Activated naive CD8-positive, alpha-beta T cell treated with anti-CD3 and anti-CD28 coated beads, Interleukin-2, amount 10 ng/mL, durations not matched to agents 7 days and 5 days (primary cell): ENCODE measurements around the gene POU2AF3. TPM values are rescaled to one million over a fixed set of nuclear protein-coding genes. Genes with fewer than 3 reads are reported as not detected.
"Not testable (repeated sequence)": the region's sequence is repeated elsewhere in the genome, so short reads cannot be mapped to it uniquely, and the experiment has no call there.

Experiments used
- ATAC-seq: fragments of 150-1000 bp; cut with Tn5 transposase; one replicate; pipeline ENCODE4 v1.10.0; 2021; ENCODE audit warnings: low read depth, moderate library complexity
- POLR2A ChIA-PET: fragments of 350-600 bp; sonication (Branson Sonifier 250); formaldehyde crosslinking; loops from one replicate; lab custom pipeline; 2021; ENCODE audit warnings: antibody characterized with exemption; lab: Charles Lee
- DNase-seq: peaks from one replicate; pipeline ENCODE4 v3.0.0; 2021
- H3K27ac Mint-ChIP-seq: one replicate; pipeline ENCODE4 v1.8.0; 2022; ENCODE audit warnings: mild to moderate bottlenecking, mixed read lengths
- H3K27me3 Mint-ChIP-seq: one replicate; pipeline ENCODE4 v1.8.0; 2022; ENCODE audit warnings: mild to moderate bottlenecking, moderate library complexity, mixed read lengths
- H3K36me3 Mint-ChIP-seq: one replicate; pipeline ENCODE4 v1.8.0; 2021; ENCODE audit warnings: mild to moderate bottlenecking, mixed read lengths
- H3K4me1 Mint-ChIP-seq: one replicate; pipeline ENCODE4 v1.8.0; 2021; ENCODE audit warnings: mixed read lengths
- H3K4me3 Mint-ChIP-seq: one replicate; pipeline ENCODE4 v1.8.0; 2022; ENCODE audit warnings: mild to moderate bottlenecking, moderate library complexity, mixed read lengths
- H3K9me3 Mint-ChIP-seq: one replicate; pipeline ENCODE4 v1.8.0; 2021; ENCODE audit warnings: mixed read lengths
- total RNA-seq, 2 experiments: library from RNA; stranded (reverse); gene quantifications; one replicate each; pipeline ENCODE4 v1.2.3, GENCODE V29; 2021

Gene POU2AF3
- total RNA-seq, 2 experiments from 2014 or later, result not detected

DNA sequence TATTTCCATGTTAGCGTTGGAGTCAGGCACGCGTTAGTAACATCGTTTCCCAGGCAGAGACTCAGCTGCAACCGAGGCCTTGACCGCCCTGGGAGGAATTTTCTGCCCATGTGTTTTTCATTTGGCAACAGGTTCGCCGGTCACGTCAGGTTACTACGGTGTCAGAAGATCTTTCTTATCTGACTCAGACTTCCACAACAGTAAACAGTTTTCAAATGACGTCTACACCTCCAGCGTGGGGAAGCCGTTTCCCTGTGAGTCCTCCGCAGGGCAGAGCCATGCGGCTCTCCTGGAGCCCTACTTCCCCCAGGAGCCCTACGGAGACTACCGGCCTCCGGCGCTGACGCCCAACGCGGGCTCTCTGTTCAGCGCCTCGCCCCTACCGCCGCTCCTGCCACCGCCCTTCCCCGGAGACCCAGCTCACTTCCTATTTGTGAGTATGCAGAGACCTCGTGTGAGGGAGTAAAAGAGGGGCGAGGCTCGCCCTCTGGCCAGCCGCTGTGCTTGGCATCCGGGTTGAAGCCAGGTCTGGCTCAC lies 14.3 kb upstream of the POU2AF3 start:
- no peak for DNase-seq
- H3K9me3 Mint-ChIP-seq, result no peaks in the 10 kb centered on the region
- no peaks in the 10 kb centered on the region for H3K36me3 Mint-ChIP-seq
- H3K4me3 Mint-ChIP-seq, result no peak overlapping the region
- H3K4me1 Mint-ChIP-seq, result no peaks in the 10 kb centered on the region
- POLR2A ChIA-PET, result no interaction called here
- no peak overlapping the region for H3K27ac Mint-ChIP-seq
- peaks cover 5% of the 10 kb centered on the region for H3K27me3 Mint-ChIP-seq
- ATAC-seq, result no peak

DNA sequence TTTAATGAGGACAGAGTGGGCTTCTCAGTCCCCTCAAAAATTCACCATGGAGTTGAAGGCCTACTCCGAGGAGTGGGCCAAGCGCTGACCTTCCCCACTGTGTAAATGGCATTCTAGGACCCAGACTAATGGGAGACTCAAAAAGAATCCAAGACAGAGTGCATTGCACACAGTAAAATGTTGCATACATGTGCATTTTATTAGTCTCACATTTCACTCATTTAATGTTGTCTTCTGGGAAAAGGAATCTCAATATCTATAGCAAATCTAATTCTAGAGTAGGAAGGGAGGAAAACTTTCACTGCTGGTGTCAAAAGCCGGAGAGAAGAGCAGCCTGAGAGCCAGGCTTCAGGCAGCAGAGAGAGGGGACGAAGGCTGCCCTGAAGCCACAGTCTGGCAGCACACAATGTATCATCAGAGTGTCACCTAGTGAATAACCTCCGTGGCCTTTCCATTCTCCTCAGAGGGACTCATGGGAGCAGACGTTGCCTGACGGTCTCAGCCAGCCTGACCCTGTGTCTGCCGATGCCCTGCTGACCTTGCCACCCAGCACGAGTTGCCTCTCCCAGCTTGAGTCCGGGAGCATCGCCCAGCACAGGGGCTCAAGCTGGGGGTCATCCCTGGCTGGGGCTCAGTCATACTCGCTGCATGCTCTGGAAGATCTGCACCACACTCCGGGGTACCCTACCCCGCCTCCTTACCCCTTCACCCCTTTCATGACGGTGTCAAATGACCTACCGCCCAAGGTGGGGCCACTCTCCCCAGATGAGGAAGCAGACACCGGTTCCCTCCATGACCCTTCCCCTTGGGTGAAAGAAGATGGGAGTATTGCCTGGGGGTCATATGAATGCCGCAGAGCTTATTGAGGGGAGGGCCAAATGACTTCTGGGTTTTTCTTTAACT lies 12.9 kb upstream of the POU2AF3 start:
- no peaks in the 10 kb centered on the region for H3K4me1 Mint-ChIP-seq
- no peak overlapping the region for H3K27ac Mint-ChIP-seq
- H3K27me3 Mint-ChIP-seq, result peaks cover 6% of the 10 kb centered on the region
- no peak for ATAC-seq
- no peaks in the 10 kb centered on the region for H3K9me3 Mint-ChIP-seq
- no peaks in the 10 kb centered on the region for H3K36me3 Mint-ChIP-seq
- H3K4me3 Mint-ChIP-seq, result no peak overlapping the region
- no peak for DNase-seq
- POLR2A ChIA-PET, result no interaction called here

DNA sequence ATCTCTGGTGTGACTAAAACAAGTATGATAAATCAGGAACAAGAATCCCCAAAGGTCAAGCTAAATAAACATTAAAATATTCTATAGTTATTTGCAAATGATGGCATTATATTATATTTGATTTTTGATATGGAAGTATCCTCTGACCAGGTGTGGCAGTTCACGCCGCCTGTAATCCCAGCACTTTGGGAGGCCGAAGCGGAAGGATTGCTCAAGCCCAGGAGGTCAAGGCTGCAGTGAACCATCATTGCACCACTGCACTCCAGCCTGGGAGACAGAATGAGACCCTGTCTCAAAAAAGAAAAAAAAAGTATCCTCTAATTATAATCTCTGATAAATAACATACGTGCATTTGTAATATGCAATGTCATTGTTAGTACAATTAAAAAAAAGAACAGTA lies 6.6 kb upstream of the POU2AF3 start:
- no peak overlapping the region for H3K27ac Mint-ChIP-seq
- POLR2A ChIA-PET, result no interaction called here
- DNase-seq (no peak), ATAC-seq (no peak)
- no peaks in the 10 kb centered on the region for H3K9me3 Mint-ChIP-seq
- H3K36me3 Mint-ChIP-seq, result no peaks in the 10 kb centered on the region
- H3K27me3 Mint-ChIP-seq, result peaks cover 15% of the 10 kb centered on the region
- no peaks in the 10 kb centered on the region for H3K4me1 Mint-ChIP-seq
- H3K4me3 Mint-ChIP-seq, result no peak overlapping the region

DNA sequence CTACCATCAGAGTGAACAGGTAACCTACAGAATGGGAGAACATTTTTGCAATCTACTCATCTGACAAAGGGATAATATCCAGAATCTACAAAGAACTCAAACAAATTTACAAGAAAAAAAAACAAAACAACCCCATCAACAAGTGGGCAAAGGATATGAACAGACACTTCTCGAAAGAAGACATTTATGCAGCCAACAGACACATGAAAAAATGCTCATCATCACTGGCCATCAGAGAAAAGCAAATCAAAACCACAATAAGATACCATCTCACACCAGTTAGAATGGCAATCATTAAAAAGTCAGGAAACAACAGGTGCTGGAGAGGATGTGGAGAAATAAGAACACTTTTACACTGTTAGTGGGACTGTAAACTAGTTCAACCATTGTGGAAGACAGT lies 5.9 kb upstream of the POU2AF3 start:
- ATAC-seq, H3K4me1 Mint-ChIP-seq, H3K4me3 Mint-ChIP-seq: not testable (repeated sequence)

GRCh38 chr11:111296196-111296595 lies 2.1 kb upstream of the POU2AF3 start:
- Mint-ChIP-seq H3K27ac (no peak overlapping the region), H3K27me3 (peaks cover 44% of the 10 kb centered on the region), H3K4me3 (no peak overlapping the region), H3K9me3 (no peaks in the 10 kb centered on the region), H3K4me1 (peaks cover 2% of the 10 kb centered on the region), H3K36me3 (no peaks in the 10 kb centered on the region)
- POLR2A ChIA-PET, result no interaction called here
- DNase-seq (no peak), ATAC-seq (no peak)

More for the DNA sequence above, 5.9 kb upstream of the POU2AF3 start:
- POLR2A ChIA-PET, H3K36me3 Mint-ChIP-seq, H3K27ac Mint-ChIP-seq, DNase-seq, H3K9me3 Mint-ChIP-seq: not testable (repeated sequence)
- H3K27me3 Mint-ChIP-seq, result peaks cover 20% of the 10 kb centered on the region

GRCh38 chr11:111297696-111298095 lies 650 bp upstream of the POU2AF3 start:
- no peaks in the 10 kb centered on the region for H3K36me3 Mint-ChIP-seq
- H3K4me3 Mint-ChIP-seq, result no peak overlapping the region
- H3K27me3 Mint-ChIP-seq, result peaks cover 57% of the 10 kb centered on the region
- H3K4me1 Mint-ChIP-seq, result peaks cover 2% of the 10 kb centered on the region
- H3K9me3 Mint-ChIP-seq, result no peaks in the 10 kb centered on the region
- no peak for ATAC-seq
- DNase-seq, result no peak
- no peak overlapping the region for H3K27ac Mint-ChIP-seq
- POLR2A ChIA-PET, result no interaction called here

DNA sequence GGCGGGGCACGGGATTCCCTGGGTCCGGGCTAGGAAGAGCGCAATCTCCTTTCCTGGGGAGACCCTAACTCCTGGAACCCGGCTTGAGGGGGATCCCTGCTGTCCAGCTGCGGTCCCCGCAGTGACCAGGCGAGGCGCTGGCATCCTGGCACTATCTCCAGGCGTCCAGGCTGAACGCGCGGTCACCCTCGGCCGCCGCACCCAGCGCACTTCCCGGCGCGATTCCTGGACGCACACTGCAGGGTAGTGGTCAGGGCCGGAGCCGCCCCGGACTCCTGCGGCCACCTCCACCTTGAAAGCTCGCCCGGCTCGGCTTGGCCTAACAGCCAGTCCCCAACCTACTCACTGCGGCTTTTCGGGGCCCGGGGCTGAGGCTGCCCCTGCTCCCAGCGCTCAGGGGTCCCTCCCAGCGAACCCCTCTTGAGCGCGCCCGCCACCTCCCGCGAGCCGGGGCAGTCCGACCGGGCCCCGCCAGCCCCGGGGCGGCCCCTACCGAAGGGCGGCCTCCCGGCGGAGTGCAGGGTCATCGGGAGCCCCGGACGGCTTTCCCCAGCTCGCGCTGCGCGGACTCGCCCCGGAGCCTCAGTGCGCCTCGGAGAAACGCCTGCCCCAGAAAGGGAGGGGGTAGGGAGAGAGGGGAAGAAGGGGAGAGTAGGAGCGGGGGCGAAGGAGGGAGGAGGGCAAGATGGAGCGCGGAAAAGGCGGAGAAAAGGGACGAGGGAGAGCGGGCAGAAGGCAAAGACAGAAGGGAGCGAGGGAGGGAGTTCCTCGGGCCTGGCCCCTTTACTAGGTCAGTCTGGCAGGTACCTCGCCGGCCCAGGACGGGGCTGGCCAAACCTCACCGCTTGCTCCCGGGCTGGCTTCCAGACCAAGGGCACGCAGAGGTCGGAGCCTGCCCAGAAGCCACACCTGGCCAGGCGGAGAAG lies 1.0 kb downstream of the POU2AF3 start:
- Mint-ChIP-seq H3K36me3 (no peaks in the 10 kb centered on the region), H3K4me1 (peaks cover 2% of the 10 kb centered on the region), H3K9me3 (no peaks in the 10 kb centered on the region), H3K27ac (no peak overlapping the region), H3K4me3 (peak overlapping the region; percentile 42), H3K27me3 (peaks cover 59% of the 10 kb centered on the region)
- ATAC-seq, result peak; percentile 51
- POLR2A ChIA-PET, result no interaction called here
- peak; percentile 42 for DNase-seq

DNA sequence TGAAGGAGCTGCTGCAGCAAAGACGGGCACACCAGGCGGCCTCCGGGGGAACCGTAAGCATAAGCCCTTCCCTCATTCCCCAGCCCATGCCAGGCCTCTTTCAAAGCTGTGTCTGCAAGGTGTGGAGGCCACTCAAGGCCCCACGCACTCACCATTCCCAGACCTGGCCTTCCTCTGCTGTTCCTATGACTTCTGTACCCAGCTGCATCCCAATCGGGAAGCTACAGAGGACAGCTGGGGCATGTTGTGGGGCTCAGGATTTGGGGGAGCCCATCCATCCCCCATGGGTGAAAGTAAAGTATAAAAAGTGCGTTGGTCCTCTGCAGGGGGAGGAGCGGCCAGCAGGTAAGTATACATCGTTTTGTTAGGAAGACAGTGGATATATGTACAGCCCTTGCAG lies 2.2 kb downstream of the POU2AF3 start:
- Mint-ChIP-seq H3K36me3 (no peaks in the 10 kb centered on the region), H3K27me3 (peaks cover 65% of the 10 kb centered on the region), H3K4me1 (peaks cover 2% of the 10 kb centered on the region), H3K4me3 (no peak overlapping the region), H3K27ac (no peak overlapping the region), H3K9me3 (no peaks in the 10 kb centered on the region)
- DNase-seq, result no peak
- ATAC-seq, result no peak
- POLR2A ChIA-PET, result no interaction called here

- H3K4me1 Mint-ChIP-seq, result peaks cover 2% of the 10 kb centered on the region
- peaks cover 71% of the 10 kb centered on the region for H3K27me3 Mint-ChIP-seq
- no peaks in the 10 kb centered on the region for H3K36me3 Mint-ChIP-seq
- H3K9me3 Mint-ChIP-seq, result no peaks in the 10 kb centered on the region
- ATAC-seq, result no peak
- DNase-seq, result no peak
- H3K27ac Mint-ChIP-seq, result no peak overlapping the region
- POLR2A ChIA-PET, result no interaction called here
- no peak overlapping the region for H3K4me3 Mint-ChIP-seq
Observed at GRCh38 chr11:111301004-111301841, 2.9 kb downstream of the POU2AF3 start.

GRCh38 chr11:111301842-111302118 lies 3.4 kb downstream of the POU2AF3 start:
- POLR2A ChIA-PET, result no interaction called here
- no peak for DNase-seq
- H3K9me3 Mint-ChIP-seq, result no peaks in the 10 kb centered on the region
- no peak for ATAC-seq
- peaks cover 2% of the 10 kb centered on the region for H3K4me1 Mint-ChIP-seq
- peaks cover 73% of the 10 kb centered on the region for H3K27me3 Mint-ChIP-seq
- no peak overlapping the region for H3K4me3 Mint-ChIP-seq
- H3K36me3 Mint-ChIP-seq, result no peaks in the 10 kb centered on the region
- no peak overlapping the region for H3K27ac Mint-ChIP-seq

GRCh38 chr11:111302298-111302697 lies 4.0 kb downstream of the POU2AF3 start:
- Mint-ChIP-seq H3K9me3 (no peaks in the 10 kb centered on the region), H3K4me3 (no peak overlapping the region), H3K27ac (no peak overlapping the region), H3K27me3 (peaks cover 73% of the 10 kb centered on the region), H3K4me1 (peaks cover 2% of the 10 kb centered on the region), H3K36me3 (no peaks in the 10 kb centered on the region)
- DNase-seq (no peak), ATAC-seq (no peak)
- POLR2A ChIA-PET, result no interaction called here

- POLR2A ChIA-PET, result no interaction called here
- no peak overlapping the region for H3K27ac Mint-ChIP-seq
- H3K4me3 Mint-ChIP-seq, result no peak overlapping the region
- H3K9me3 Mint-ChIP-seq, result no peaks in the 10 kb centered on the region
- ATAC-seq, result no peak
- H3K27me3 Mint-ChIP-seq, result peaks cover 72% of the 10 kb centered on the region
- no peak for DNase-seq
- H3K36me3 Mint-ChIP-seq, result no peaks in the 10 kb centered on the region
- peaks cover under 1% of the 10 kb centered on the region for H3K4me1 Mint-ChIP-seq
Observed at GRCh38 chr11:111303461-111303860, 5.1 kb downstream of the POU2AF3 start.
